HCT116 (cell line): ENCODE data around the gene CRYBB1. TPM values are rescaled to one million over a fixed set of nuclear protein-coding genes. Genes with fewer than 3 reads are reported as not detected.

Experiments used
- ATAC-seq: fragments of 200-7000 bp; cut with Tn5 transposase; 2 replicates; pipeline ENCODE4 v1.9.1; 2020; ENCODE audit warnings: mild to moderate bottlenecking, moderate library complexity
- BruUV-seq: library from RNA; stranded (reverse); fragments of 400-500 nt; replicated peaks from 2 replicates; lab custom pipeline; 2021; lab: Mats Ljungman, UMichigan
- CTCF ChIA-PET: fragments of 300-600 bp; sonication (Branson Sonifier 250); formaldehyde crosslinking; loops from one replicate; lab custom pipeline; 2021; ENCODE audit warnings: antibody characterized with exemption; lab: Charles Lee
- POLR2A ChIA-PET: fragments of 300-600, 350-600 bp; sonication (Branson Sonifier 250); formaldehyde crosslinking; loops from one replicate; lab custom pipeline; 2021; ENCODE audit warnings: antibody characterized with exemption; lab: Charles Lee
- RAD21 ChIA-PET, 2 experiments: fragments of 300-600 bp; sonication (Branson Sonifier 250); formaldehyde crosslinking; loops; one replicate each; lab custom pipeline; 2023; ENCODE audit warnings: low total read pairs in 2 of 2; ENCODE audit not compliant: uncharacterized antibody in 2 of 2, unreplicated experiment in 2 of 2, low non-redundant PET in 1 of 2; lab: Charles Lee
- DNase-seq: peaks from one replicate; pipeline ENCODE4 v3.0.0-alpha.2; 2010; ENCODE audit warnings: low read depth, low spot score
- H2AFZ ChIP-seq: fragments of 200-600 bp; shearing (Covaris generic), sonication (generic); 2 replicates; pipeline ENCODE4 v1.6.1; 2017; ENCODE audit warnings: low read depth, mixed run types, mixed read lengths, antibody characterized with exemption, low read length; ENCODE audit not compliant: poor library complexity, severe bottlenecking
- H3K27ac ChIP-seq: 2 replicates; pipeline ENCODE4 v1.5.1; 2012; ENCODE audit warnings: low read depth, low read length
- H3K27me3 ChIP-seq: fragments of 200-600 bp; sonication (generic); 2 replicates; pipeline ENCODE4 v1.6.1; 2016; ENCODE audit warnings: mixed run types, low read length, mixed read lengths; ENCODE audit not compliant: insufficient read depth
- H3K36me3 ChIP-seq, 2 experiments: fragments of 200-500 bp in 1 of 2; fragments of 200-600 bp in 1 of 2; sonication (Bioruptor generic) in 1 of 2; sonication (generic) in 1 of 2; 2 replicates each; pipeline versions ENCODE4 v1.5.1 to v1.6.1; 2014 to 2016; ENCODE audit warnings: low read length in 2 of 2, inconsistent platforms in 1 of 2, mixed read lengths in 1 of 2, mixed run types in 1 of 2; ENCODE audit not compliant: insufficient read depth in 2 of 2, control insufficient read depth in 1 of 2
- H3K4me1 ChIP-seq, 2 experiments: fragments of 200-600 bp in 1 of 2; sonication (generic) in 1 of 2; 2 replicates each; pipeline versions ENCODE4 v1.5.1 to v1.6.1; 2012 to 2017; ENCODE audit warnings: low read length in 2 of 2, inconsistent platforms in 1 of 2, mild to moderate bottlenecking in 1 of 2, mixed read lengths in 1 of 2, mixed run types in 1 of 2, moderate library complexity in 1 of 2; ENCODE audit not compliant: insufficient read depth in 2 of 2, control insufficient read depth in 1 of 2
- H3K4me2 ChIP-seq: fragments of 200-600 bp; sonication (generic); 2 replicates; pipeline ENCODE4 v1.6.1; 2017; ENCODE audit warnings: mixed run types, low read length, mixed read lengths
- H3K4me3 ChIP-seq, 2 experiments: fragments of 200-600 bp in 1 of 2; sonication (generic) in 1 of 2; replicated peaks in 1 of 2; 2 replicates each; pipeline ENCODE4 v1.5.1; 2011 to 2016; ENCODE audit warnings: low read length in 2 of 2, control low read depth in 1 of 2, low read depth in 1 of 2, mild to moderate bottlenecking in 1 of 2, mixed read lengths in 1 of 2, mixed run types in 1 of 2
- H3K79me2 ChIP-seq: fragments of 200-600 bp; sonication (generic); 2 replicates; pipeline ENCODE4 v1.6.1; 2017; ENCODE audit warnings: mild to moderate bottlenecking, mixed run types, low read length, moderate library complexity, mixed read lengths; ENCODE audit not compliant: insufficient read depth
- H3K9ac ChIP-seq: fragments of 200-600 bp; sonication (generic); 2 replicates; pipeline ENCODE4 v1.6.1; 2016; ENCODE audit warnings: low read length, mixed read lengths
- H3K9me2 ChIP-seq: fragments of 200-600 bp; sonication (generic), shearing (Covaris generic); 2 replicates; pipeline ENCODE4 v1.6.1; 2017; ENCODE audit warnings: mixed run types, mild to moderate bottlenecking, moderate library complexity; ENCODE audit not compliant: insufficient read depth
- H3K9me3 ChIP-seq, 2 experiments: fragments of 200-500 bp in 1 of 2; fragments of 200-600 bp in 1 of 2; sonication (Bioruptor generic) in 1 of 2; sonication (generic) in 1 of 2; 2 replicates each; pipeline ENCODE4 v1.6.1; 2014 to 2017; ENCODE audit warnings: low read length in 2 of 2, mixed read lengths in 2 of 2, inconsistent platforms in 1 of 2, low read depth in 1 of 2, mild to moderate bottlenecking in 1 of 2, mixed run types in 1 of 2, moderate library complexity in 1 of 2; ENCODE audit not compliant: control insufficient read depth in 1 of 2, insufficient read depth in 1 of 2
- H4K20me1 ChIP-seq: fragments of 200-600 bp; sonication (generic), shearing (Covaris generic); 2 replicates; pipeline ENCODE4 v1.6.1; 2017; ENCODE audit warnings: mixed run types, mild to moderate bottlenecking, moderate library complexity; ENCODE audit not compliant: insufficient read depth
- CBX3 ChIP-seq: IDR thresholded peaks from 2 replicates; pipeline ENCODE4 v1.6.1; 2012; ENCODE audit warnings: low read depth
- CEBPB ChIP-seq: IDR thresholded peaks from 2 replicates; pipeline ENCODE4 v1.6.1; 2012; ENCODE audit warnings: low read depth
- EGR1 ChIP-seq: IDR thresholded peaks from 2 replicates; pipeline ENCODE4 v1.6.1; 2012; ENCODE audit warnings: low read depth
- ELF1 ChIP-seq: IDR thresholded peaks from 2 replicates; pipeline ENCODE4 v1.6.1; 2012; ENCODE audit warnings: low read depth, borderline replicate concordance
- EZH2phosphoT487 ChIP-seq: fragments of 200-600 bp; IDR thresholded peaks from 2 replicates; pipeline ENCODE4 v1.6.1; 2018; ENCODE audit warnings: antibody characterized with exemption, borderline replicate concordance
- FOSL1 ChIP-seq: IDR thresholded peaks from 2 replicates; pipeline ENCODE4 v1.6.1; 2012; ENCODE audit warnings: low read depth
- JUND ChIP-seq: IDR thresholded peaks from 2 replicates; pipeline ENCODE4 v1.6.1; 2012
- MAX ChIP-seq: IDR thresholded peaks from 2 replicates; pipeline ENCODE4 v1.6.1; 2012
- POLR2A ChIP-seq: IDR thresholded peaks from 2 replicates; pipeline ENCODE4 v1.7.0; 2011; ENCODE audit warnings: borderline replicate concordance; ENCODE audit not compliant: insufficient read depth, insufficient read length; ENCODE audit errors: extremely low read depth
- POLR2AphosphoS5 ChIP-seq: IDR thresholded peaks from 2 replicates; pipeline ENCODE4 v1.6.1; 2011; ENCODE audit warnings: mild to moderate bottlenecking, low read depth, low read length, moderate library complexity
- RAD21 ChIP-seq: IDR thresholded peaks from 2 replicates; pipeline ENCODE4 v1.6.1; 2012; ENCODE audit warnings: low read depth, mild to moderate bottlenecking
- SIN3A ChIP-seq: IDR thresholded peaks from 2 replicates; pipeline ENCODE4 v1.6.1; 2012; ENCODE audit warnings: low read depth
- SP1 ChIP-seq: IDR thresholded peaks from 2 replicates; pipeline ENCODE4 v1.6.1; 2012; ENCODE audit warnings: low read depth
- SRF ChIP-seq: IDR thresholded peaks from 2 replicates; pipeline ENCODE4 v1.6.1; 2012; ENCODE audit warnings: low read depth
- TCF7L2 ChIP-seq: IDR thresholded peaks from 2 replicates; pipeline ENCODE4 v1.7.0; 2011; ENCODE audit warnings: borderline replicate concordance, inconsistent platforms; ENCODE audit not compliant: insufficient read depth, insufficient read length; ENCODE audit errors: extremely low read depth
- YY1 ChIP-seq: IDR thresholded peaks from 2 replicates; pipeline ENCODE4 v1.6.1; 2011; ENCODE audit warnings: low read length, low read depth, moderate library complexity, mild to moderate bottlenecking; ENCODE audit not compliant: insufficient replicate concordance; ENCODE audit errors: extremely low read depth
- ZFX ChIP-seq: fragments of 450-650 bp; IDR thresholded peaks from 2 replicates; pipeline ENCODE4 v1.6.1; 2017
- ZNF274 ChIP-seq: fragments of 200-500 bp; sonication (Bioruptor generic); IDR thresholded peaks from 2 replicates; pipeline ENCODE4 v1.6.1; 2014; ENCODE audit warnings: mild to moderate bottlenecking, low read depth, low read length, inconsistent platforms
- intact Hi-C: fragments of 100-400 bp; cut with micrococcal nuclease; formaldehyde crosslinking; loops from 2 replicates; pipeline ENCODE4 v1.10.0; 2022
- total RNA-seq: library from RNA; stranded (reverse); gene quantifications from one replicate; pipeline ENCODE4 v1.2.1, GENCODE V29; 2021; ENCODE audit not compliant: unreplicated experiment
- TF ChIP-seq, protein P1 (sequence below): IDR thresholded peaks from 2 replicates; pipeline ENCODE4 v1.6.1; 2011; ENCODE audit warnings: mild to moderate bottlenecking, low read length, moderate library complexity; ENCODE audit not compliant: insufficient replicate concordance; ENCODE audit errors: extremely low read depth
- TF ChIP-seq, protein P2 (sequence below), 3 experiments: fragments of 200-600 bp in 1 of 3; sonication (generic) in 1 of 3; IDR thresholded peaks in 2 of 3; conservative IDR thresholded peaks in 1 of 3; 2 replicates each; pipeline ENCODE4 v1.5.1; 2012 to 2017; ENCODE audit warnings: low read depth in 2 of 3, low read length in 2 of 3, antibody characterized with exemption in 1 of 3, borderline replicate concordance in 1 of 3, control low read depth in 1 of 3, mild to moderate bottlenecking in 1 of 3, mixed read lengths in 1 of 3, mixed run types in 1 of 3, moderate library complexity in 1 of 3; ENCODE audit not compliant: insufficient read depth in 1 of 3

Gene CRYBB1
- total RNA-seq, 1 experiment from 2014 or later = not detected

GRCh38 chr22:26660356-26660755, 42.5 kb upstream of the CRYBB1 start (continued):
- TF ChIP-seq, protein P1, sequence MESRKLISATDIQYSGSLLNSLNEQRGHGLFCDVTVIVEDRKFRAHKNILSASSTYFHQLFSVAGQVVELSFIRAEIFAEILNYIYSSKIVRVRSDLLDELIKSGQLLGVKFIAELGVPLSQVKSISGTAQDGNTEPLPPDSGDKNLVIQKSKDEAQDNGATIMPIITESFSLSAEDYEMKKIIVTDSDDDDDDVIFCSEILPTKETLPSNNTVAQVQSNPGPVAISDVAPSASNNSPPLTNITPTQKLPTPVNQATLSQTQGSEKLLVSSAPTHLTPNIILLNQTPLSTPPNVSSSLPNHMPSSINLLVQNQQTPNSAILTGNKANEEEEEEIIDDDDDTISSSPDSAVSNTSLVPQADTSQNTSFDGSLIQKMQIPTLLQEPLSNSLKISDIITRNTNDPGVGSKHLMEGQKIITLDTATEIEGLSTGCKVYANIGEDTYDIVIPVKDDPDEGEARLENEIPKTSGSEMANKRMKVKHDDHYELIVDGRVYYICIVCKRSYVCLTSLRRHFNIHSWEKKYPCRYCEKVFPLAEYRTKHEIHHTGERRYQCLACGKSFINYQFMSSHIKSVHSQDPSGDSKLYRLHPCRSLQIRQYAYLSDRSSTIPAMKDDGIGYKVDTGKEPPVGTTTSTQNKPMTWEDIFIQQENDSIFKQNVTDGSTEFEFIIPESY = no peak
- TF ChIP-seq POLR2A (no peak), TCF7L2 (no peak)

GRCh38 chr22:26658671-26659478, 41.0 kb upstream of the CRYBB1 start:
- Histone ChIP-seq H3K9ac (peak overlapping the region; percentile 46), H3K27ac (peak overlapping the region; percentile 62), H3K9me3 (no peaks in the 10 kb centered on the region), H3K4me2 (peak overlapping the region; percentile 96), H3K4me3 (peak overlapping the region; percentile 38 to 61), H2AFZ (peak overlapping the region; percentile 97), H4K20me1 (no peaks in the 10 kb centered on the region), H3K79me2 (no peaks in the 10 kb centered on the region), H3K4me1 (peaks cover 12 to 21% of the 10 kb centered on the region in 2 experiments), H3K27me3 (no peaks in the 10 kb centered on the region), H3K9me2 (no peaks in the 10 kb centered on the region), H3K36me3 (no peaks in the 10 kb centered on the region)
- ChIA-PET RAD21 (no interaction called here), CTCF (interaction anchor here (1.0 to 1.3 kb wide), 2 partner anchors 10 to 14 kb away, joined by 3 read pairs; no protein-coding TSS in a partner anchor), POLR2A (no interaction called here)
- BruUV-seq = no TSS peak
- peak; percentile 98 for ATAC-seq
- DNase-seq = peak; percentile 88
- intact Hi-C loops = no loop called here
- TF ChIP-seq POLR2A = no peak
- no peak for TF ChIP-seq TCF7L2
- no peak for TF ChIP-seq ELF1
- TF ChIP-seq SP1 = peak; percentile 52
- no peak for TF ChIP-seq RAD21
- peak; percentile 80 for TF ChIP-seq MAX
- TF ChIP-seq YY1 = no peak
- TF ChIP-seq SIN3A = no peak
- peak; percentile 73 for TF ChIP-seq JUND
- TF ChIP-seq ZNF274 = no peak
- no peak for TF ChIP-seq ZFX
- no peak for TF ChIP-seq CEBPB
- no peak for TF ChIP-seq EGR1
- TF ChIP-seq SRF = no peak
- TF ChIP-seq EZH2phosphoT487 = no peak
- TF ChIP-seq FOSL1 = peak; percentile 68; the same call in 1 of the 2 replicates
- TF ChIP-seq, protein P2, sequence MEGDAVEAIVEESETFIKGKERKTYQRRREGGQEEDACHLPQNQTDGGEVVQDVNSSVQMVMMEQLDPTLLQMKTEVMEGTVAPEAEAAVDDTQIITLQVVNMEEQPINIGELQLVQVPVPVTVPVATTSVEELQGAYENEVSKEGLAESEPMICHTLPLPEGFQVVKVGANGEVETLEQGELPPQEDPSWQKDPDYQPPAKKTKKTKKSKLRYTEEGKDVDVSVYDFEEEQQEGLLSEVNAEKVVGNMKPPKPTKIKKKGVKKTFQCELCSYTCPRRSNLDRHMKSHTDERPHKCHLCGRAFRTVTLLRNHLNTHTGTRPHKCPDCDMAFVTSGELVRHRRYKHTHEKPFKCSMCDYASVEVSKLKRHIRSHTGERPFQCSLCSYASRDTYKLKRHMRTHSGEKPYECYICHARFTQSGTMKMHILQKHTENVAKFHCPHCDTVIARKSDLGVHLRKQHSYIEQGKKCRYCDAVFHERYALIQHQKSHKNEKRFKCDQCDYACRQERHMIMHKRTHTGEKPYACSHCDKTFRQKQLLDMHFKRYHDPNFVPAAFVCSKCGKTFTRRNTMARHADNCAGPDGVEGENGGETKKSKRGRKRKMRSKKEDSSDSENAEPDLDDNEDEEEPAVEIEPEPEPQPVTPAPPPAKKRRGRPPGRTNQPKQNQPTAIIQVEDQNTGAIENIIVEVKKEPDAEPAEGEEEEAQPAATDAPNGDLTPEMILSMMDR (IDR thresholded peaks at IDR 0.05 in 2 of 3, conservative IDR thresholded peaks at IDR 0.05 in 1 of 3; ENCODE audit: borderline replicate concordance in 1 of 3, insufficient read depth in 1 of 3, low read depth in 2 of 3, low read length in 2 of 3) = no peak
- no peak for TF ChIP-seq CBX3
- TF ChIP-seq POLR2AphosphoS5 = 0 out of 2 replicates have a peak, but pooled peaks have one; percentile 38
